GM18951 (cell line): ENCODE measurements around the gene CSGALNACT2.

Experiments used
- POLR2A ChIP-seq: IDR thresholded peaks from 4 replicates; pipeline ENCODE4 v1.6.1; 2011; ENCODE audit warnings: mild to moderate bottlenecking; ENCODE audit not compliant: insufficient read length, insufficient read depth; ENCODE audit errors: extremely low read depth
- in situ Hi-C: fragments of 300-500 bp; cut with MboI; formaldehyde crosslinking; loops from one replicate; pipeline ENCODE4 v1.12.0; 2022; ENCODE audit warnings: low sequenced_read_pairs, mixed read lengths, inconsistent platforms; ENCODE audit not compliant: unreplicated experiment

Gene CSGALNACT2

DNA sequence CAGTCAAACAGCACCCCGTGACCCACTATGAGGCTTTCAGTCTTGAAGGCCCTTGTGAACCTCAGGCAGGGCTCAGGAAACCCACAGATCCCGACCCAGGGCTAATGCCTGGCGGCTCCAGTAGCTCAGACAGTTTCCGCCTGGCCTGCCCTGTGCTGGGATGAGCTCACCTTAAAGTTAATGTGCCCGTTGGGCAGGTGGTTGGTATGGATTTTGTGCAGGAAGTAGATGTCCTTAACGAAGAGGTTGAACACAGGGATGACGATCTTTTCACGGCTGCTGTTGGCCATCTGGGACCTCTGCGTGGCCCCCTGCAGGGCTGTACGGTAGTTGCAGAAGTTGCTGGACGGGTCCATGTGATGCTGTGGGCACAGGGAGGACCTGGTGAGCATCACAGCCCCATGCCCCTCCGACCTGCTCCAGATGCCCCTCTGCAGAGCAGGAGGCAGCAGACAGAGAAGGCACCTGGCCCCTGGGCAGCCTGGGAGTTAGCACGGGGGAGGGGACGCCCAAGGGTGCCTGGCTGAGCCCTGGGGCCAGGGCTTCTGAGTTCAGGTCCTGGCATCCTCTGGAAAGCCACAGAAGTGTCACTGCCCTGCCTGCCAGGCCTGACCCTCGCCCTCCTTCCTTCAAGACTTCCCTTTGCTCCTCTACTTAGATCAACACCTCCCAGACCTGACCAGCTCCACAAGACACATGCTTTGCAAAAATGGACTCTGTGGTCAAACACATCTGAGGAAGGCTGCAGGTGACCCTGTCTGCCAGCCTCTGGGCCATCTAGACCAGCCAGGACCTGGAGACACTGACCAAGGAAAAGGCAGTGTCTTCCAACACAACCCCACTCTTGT lies 59.8 kb downstream of the CSGALNACT2 start:
- no peak for TF ChIP-seq POLR2A
- in situ Hi-C loops = no loop called here

GRCh38 chr10:43198682-43199005 lies 60.4 kb downstream of the CSGALNACT2 start:
- no peak for TF ChIP-seq POLR2A
- in situ Hi-C loops = no loop called here

- TF ChIP-seq POLR2A = no peak
These were observed 60.9 kb downstream of the CSGALNACT2 start for GRCh38 chr10:43199088-43199683.

DNA sequence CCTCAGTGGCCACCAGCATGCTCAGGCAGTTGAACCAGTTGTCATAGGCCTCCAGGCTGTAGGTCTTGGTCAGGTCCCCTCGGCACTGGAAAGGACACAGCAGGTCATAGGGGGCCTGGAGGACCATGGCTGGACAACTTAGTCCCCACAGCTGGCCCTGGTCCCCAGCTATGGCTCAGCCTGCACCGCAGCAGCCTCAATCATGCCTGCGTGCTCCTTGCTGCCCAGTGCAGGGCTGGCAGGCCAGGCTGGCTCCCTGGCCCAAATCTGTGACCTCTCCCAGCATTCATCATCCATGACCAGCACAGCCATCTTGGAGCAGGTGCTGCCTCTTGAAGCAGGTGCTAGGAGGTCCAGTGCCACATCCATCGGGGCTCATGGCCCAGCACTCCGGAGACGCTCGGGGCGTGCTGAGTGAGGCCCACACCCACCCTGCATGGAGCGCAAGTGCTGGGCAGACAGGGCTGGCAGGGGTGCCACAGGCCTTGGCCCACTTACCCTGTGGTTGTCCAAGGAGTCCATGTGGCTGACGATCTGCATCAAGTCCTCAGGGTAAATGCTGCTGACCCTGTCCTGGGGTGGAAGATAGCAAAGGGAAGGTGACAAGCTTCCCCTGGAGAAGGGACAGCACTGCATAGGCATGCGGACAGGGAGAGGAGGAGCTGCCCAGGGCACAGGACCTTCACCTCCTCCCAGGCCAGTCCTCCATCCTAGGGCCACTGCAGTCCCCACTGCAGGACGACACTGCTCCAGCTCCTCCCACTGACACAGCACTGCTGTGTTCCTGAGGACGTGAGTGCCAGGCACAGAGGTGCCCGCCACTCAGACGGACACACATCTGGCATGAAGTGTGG lies 61.7 kb downstream of the CSGALNACT2 start:
- in situ Hi-C loops = no loop called here
- TF ChIP-seq POLR2A = no peak

More at GRCh38 chr10:43199088-43199683, 60.9 kb downstream of the CSGALNACT2 start:
- in situ Hi-C loops = no loop called here

GRCh38 chr10:43200538-43201390 lies 62.5 kb downstream of the CSGALNACT2 start:
- TF ChIP-seq POLR2A = no peak
- in situ Hi-C loops = no loop called here

DNA sequence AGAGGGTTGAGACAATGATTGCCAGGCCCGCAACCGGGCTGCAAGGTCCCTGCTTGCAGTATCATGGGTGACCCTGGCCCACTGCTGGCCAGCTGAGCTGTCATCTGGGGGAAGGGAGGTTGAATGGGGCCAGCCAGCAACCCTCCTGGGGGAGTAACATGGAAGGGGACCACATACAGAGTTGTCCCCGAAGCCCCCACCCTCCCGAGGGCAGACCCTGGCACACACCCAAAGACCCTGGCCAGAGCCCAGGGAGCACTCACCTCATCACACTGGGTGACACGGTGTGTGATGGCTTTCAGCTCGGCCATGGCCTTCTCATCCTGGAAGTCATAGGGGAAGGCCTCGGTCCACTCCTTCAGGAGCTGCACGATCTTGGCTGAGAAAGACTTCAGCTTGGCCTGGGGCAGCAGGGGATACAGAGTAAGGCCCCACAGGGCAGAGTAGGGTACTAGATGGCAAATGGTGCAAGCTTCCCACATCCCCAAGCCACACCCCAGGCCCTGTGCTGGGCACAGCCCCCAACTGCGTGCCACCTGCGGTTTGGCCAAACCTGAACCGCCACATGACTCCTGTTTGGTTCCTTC lies 63.4 kb downstream of the CSGALNACT2 start:
- in situ Hi-C loops = no loop called here
- TF ChIP-seq POLR2A = no peak

GRCh38 chr10:43202224-43202656 lies 64.0 kb downstream of the CSGALNACT2 start:
- in situ Hi-C loops = no loop called here
- TF ChIP-seq POLR2A = no peak

DNA sequence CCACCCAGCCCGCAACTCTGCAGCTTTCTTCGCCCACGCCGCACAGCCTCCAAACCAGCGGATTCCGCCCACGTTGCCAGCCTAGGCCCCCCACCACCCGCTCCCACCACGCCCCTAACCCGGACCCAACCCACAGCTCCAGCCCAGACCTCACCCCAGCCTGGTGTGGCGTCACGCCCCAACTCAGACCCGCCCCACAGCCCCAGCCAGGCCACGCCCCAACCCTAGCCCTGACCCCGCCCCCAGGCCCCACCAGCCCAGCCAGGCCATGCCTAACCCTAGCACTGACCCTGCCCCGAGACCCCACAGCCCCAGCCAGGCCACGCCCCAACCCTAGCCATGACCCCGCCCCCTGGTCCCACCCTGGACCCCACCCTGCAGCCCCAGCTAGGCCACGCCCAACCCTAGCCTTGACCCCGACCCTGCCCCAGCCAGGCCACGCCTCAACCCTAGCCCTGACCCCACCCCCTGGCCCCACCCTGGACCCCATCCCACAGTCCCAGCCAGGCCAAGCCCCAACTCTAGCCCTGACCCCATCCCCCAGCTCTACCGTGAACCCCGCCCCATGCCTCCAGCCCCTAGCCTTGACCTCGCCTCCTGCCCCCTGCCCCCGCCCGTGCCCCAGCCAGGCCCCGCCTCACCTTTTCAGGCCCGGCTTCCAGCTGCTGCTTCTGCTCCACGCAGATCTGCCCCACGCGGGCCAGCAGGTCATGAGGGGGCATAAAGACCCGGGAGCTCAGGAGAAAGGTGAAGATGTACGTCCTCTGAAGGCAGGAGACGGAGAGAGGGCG lies 64.6 kb downstream of the CSGALNACT2 start:
- no peak for TF ChIP-seq POLR2A
- in situ Hi-C loops = no loop called here

- no peak for TF ChIP-seq POLR2A
- in situ Hi-C loops = no loop called here
These were observed 65.3 kb downstream of the CSGALNACT2 start for GRCh38 chr10:43203448-43204041.

GRCh38 chr10:43204042-43204942 lies 66.0 kb downstream of the CSGALNACT2 start:
- no peak for TF ChIP-seq POLR2A
- in situ Hi-C loops = no loop called here
